HFFc6 (cell line): Measurements from ENCODE around the gene COL1A2. TPM values are rescaled to one million over a fixed set of nuclear protein-coding genes. Genes with fewer than 3 reads are reported as not detected.

ENCODE experiments used
- DNase-seq: peaks from one replicate; pipeline ENCODE4 v3.0.0-alpha.2; 2018
- H3K27ac Mint-ChIP-seq: 2 replicates; pipeline ENCODE4 v1.8.0; 2020; ENCODE audit warnings: mild to moderate bottlenecking, mixed read lengths
- H3K27me3 Mint-ChIP-seq: 2 replicates; pipeline ENCODE4 v1.8.0; 2021; ENCODE audit warnings: mild to moderate bottlenecking, moderate library complexity, mixed read lengths; ENCODE audit not compliant: insufficient read depth
- H3K36me3 Mint-ChIP-seq: 2 replicates; pipeline ENCODE4 v1.8.0; 2021; ENCODE audit warnings: low read depth, mixed read lengths
- H3K4me1 Mint-ChIP-seq: 2 replicates; pipeline ENCODE4 v1.8.0; 2020; ENCODE audit warnings: low read depth, mixed read lengths
- H3K4me3 Mint-ChIP-seq: 2 replicates; pipeline ENCODE4 v1.8.0; 2020; ENCODE audit warnings: mild to moderate bottlenecking, moderate library complexity, mixed read lengths
- H3K9me3 Mint-ChIP-seq: 2 replicates; pipeline ENCODE4 v1.8.0; 2020; ENCODE audit warnings: mild to moderate bottlenecking, mixed read lengths
- total RNA-seq, 6 experiments: library from RNA; stranded (reverse); fragmentation: NEBNext Ultra II Directional; extraction: Animal tissue kit (Norgen Biotek cat#: 25700); gene quantifications; 2 replicates in 1 of 6; 3 replicates in 5 of 6; pipeline ENCODE4 v1.2.3, GENCODE V29; 2021
- TF ChIP-seq, protein P1 (sequence below): fragments of 200-600 bp; sonication (generic); IDR thresholded peaks from 2 replicates; pipeline ENCODE4 v1.5.0; 2021; ENCODE audit warnings: antibody characterized with exemption, mild to moderate bottlenecking

Gene COL1A2
- total RNA-seq, 6 experiments from 2014 or later = 3,728 to 6,317 (median 3,918) TPM

DNA sequence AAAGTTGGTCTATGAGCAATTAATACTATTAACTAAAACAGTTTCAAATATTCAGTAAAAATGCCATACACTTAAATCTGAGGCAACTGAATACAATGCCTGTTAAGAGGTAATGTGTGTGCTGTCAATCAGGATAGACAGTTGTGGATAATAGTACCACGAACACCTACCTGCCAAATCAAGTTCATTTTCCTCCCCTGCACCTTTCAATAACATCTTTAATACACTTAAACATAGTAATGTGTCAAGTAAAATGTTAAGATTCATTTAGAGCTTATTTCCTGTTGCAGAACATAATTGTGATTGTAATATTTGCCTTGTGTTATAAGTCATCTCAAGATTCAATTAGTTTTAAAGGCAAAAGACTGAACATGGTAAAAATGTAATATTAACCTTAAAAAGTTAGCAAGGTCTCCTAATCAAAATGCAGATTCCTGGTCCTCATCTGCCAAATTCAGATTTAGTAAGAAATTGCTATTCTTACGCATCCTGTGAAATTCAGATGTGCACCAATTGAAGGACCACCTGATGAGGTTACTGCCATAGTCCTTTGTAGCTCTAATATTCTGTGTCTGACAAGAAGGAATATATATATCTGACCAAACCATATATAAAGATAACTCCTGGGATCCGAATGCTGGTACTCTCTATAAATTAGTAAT, 37.1 kb downstream of the COL1A2 start:
- TF ChIP-seq, protein P1, sequence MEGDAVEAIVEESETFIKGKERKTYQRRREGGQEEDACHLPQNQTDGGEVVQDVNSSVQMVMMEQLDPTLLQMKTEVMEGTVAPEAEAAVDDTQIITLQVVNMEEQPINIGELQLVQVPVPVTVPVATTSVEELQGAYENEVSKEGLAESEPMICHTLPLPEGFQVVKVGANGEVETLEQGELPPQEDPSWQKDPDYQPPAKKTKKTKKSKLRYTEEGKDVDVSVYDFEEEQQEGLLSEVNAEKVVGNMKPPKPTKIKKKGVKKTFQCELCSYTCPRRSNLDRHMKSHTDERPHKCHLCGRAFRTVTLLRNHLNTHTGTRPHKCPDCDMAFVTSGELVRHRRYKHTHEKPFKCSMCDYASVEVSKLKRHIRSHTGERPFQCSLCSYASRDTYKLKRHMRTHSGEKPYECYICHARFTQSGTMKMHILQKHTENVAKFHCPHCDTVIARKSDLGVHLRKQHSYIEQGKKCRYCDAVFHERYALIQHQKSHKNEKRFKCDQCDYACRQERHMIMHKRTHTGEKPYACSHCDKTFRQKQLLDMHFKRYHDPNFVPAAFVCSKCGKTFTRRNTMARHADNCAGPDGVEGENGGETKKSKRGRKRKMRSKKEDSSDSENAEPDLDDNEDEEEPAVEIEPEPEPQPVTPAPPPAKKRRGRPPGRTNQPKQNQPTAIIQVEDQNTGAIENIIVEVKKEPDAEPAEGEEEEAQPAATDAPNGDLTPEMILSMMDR = no peak
- Mint-ChIP-seq H3K4me3 (peak overlapping the region; percentile 46; the same call in 1 of the 2 replicates), H3K27ac (peak overlapping the region; percentile 74), H3K27me3 (peaks cover 65% of the 10 kb centered on the region), H3K4me1 (peaks cover 65% of the 10 kb centered on the region), H3K9me3 (peaks cover 34% of the 10 kb centered on the region), H3K36me3 (peaks cover 43% of the 10 kb centered on the region)
- peak; percentile 80 for DNase-seq

GRCh38 chr7:94432281-94432670, 37.6 kb downstream of the COL1A2 start:
- DNase-seq = peak; percentile 67
- H3K27ac Mint-ChIP-seq = peak overlapping the region; percentile 74
- peaks cover 38% of the 10 kb centered on the region for H3K36me3 Mint-ChIP-seq
- peaks cover 60% of the 10 kb centered on the region for H3K4me1 Mint-ChIP-seq
- peaks cover 60% of the 10 kb centered on the region for H3K27me3 Mint-ChIP-seq
- H3K4me3 Mint-ChIP-seq = peak overlapping the region; percentile 46; the same call in 1 of the 2 replicates
- TF ChIP-seq, protein P1 = no peak
- H3K9me3 Mint-ChIP-seq = peaks cover 29% of the 10 kb centered on the region

DNA sequence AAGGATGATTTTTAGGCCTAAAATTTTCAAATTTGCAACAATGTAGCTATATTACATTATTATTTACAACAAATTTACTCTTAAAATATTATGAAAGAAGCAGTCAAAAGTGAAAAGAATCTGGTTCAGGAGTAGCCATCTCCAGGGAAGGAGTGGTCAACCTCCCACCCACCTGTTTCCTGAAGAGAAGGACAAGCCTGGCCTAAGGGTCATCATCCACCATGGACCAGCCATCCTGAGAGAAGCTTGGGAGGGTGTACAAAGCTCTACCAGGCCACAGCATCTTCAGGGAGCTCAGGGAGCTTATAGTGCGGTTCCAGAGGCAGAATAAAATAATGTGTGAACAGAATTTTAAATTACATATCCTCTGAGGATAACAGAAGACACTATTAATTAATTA, 38.1 kb downstream of the COL1A2 start:
- peaks cover 54% of the 10 kb centered on the region for H3K4me1 Mint-ChIP-seq
- peaks cover 23% of the 10 kb centered on the region for H3K9me3 Mint-ChIP-seq
- H3K27me3 Mint-ChIP-seq = peaks cover 54% of the 10 kb centered on the region
- peak overlapping the region; percentile 67 for H3K27ac Mint-ChIP-seq
- H3K36me3 Mint-ChIP-seq = peaks cover 33% of the 10 kb centered on the region
- TF ChIP-seq, protein P1 = no peak
- peak; percentile 59 for DNase-seq
- H3K4me3 Mint-ChIP-seq = peak overlapping the region; percentile 14; the same call in 1 of the 2 replicates

DNA sequence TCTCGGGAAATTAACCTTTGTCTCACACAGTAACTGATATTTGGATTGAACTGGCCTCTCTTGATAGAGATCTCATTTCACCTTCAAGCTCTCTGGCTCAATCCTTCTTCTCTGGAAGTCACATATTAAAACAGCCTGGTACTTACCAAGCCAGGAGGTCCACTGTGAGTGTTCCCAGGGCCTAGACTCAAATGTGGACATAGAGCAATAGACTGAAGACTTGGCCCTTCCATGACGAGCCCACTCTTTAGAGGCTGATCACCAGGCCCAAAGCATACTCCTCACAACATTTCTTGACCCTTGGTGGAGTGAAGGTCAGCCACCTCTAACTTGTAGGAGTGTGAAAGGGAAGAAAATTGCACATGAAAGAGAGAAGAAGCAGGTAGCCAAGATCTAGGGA, 38.5 kb downstream of the COL1A2 start:
- H3K9me3 Mint-ChIP-seq = peaks cover 23% of the 10 kb centered on the region
- H3K36me3 Mint-ChIP-seq = peaks cover 29% of the 10 kb centered on the region
- H3K4me1 Mint-ChIP-seq = peaks cover 53% of the 10 kb centered on the region
- TF ChIP-seq, protein P1 = no peak
- peak overlapping the region; percentile 67 for H3K27ac Mint-ChIP-seq
- peaks cover 50% of the 10 kb centered on the region for H3K27me3 Mint-ChIP-seq
- peak overlapping the region; percentile 14 for H3K4me3 Mint-ChIP-seq
- no peak for DNase-seq

DNA sequence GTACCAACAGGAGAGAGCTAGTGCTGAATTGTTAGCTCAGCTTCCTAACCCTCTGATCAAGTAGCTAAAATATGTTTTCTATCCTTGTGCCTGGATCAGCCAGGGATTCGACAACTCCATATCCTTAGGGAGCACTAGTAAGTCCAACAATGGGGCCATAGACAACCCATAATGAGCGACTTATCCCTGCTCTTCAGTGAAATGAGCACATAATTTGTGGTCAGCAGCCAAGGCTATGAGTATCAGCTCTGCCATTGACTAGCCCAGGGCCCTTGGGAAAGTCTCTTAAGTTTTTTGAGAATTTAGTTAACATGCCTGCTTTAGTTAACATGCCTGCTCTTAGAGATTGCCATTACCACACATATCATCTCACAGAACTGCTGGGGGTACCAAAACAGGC, 39.3 kb downstream of the COL1A2 start:
- H3K9me3 Mint-ChIP-seq = peaks cover 23% of the 10 kb centered on the region
- TF ChIP-seq, protein P1 = no peak
- H3K4me3 Mint-ChIP-seq = no peak overlapping the region
- H3K36me3 Mint-ChIP-seq = peaks cover 20% of the 10 kb centered on the region
- peaks cover 42% of the 10 kb centered on the region for H3K27me3 Mint-ChIP-seq
- H3K4me1 Mint-ChIP-seq = peaks cover 59% of the 10 kb centered on the region
- H3K27ac Mint-ChIP-seq = peak overlapping the region; percentile 67
- peak; percentile 64 for DNase-seq
